Measurements from ENCODE around the gene FUCA1.
"Not testable (repeated sequence)": the region's sequence is repeated elsewhere in the genome, so short reads cannot be mapped to it uniquely, and the experiment has no call there.

FUCA1 gene

GRCh38 chr1:23867895-23868556 is at the start of gene FUCA1:
Gene FUCA1 (minus strand): TSS chr1:23868290. CDS start chr1:23868286, 4 bp downstream.
- DNase-seq (ENCODE audit: low read depth): peak; percentile 23

- DNase-seq (ENCODE audit: low read depth): no peak
These were observed 48.4 kb upstream of the FUCA1 start for GRCh38 chr1:23916209-23917131.

- DNase-seq (ENCODE audit: low read depth): no peak
These were observed 47.4 kb upstream of the FUCA1 start for GRCh38 chr1:23915466-23915865.

- no peak for DNase-seq (ENCODE audit: low read depth)
These were observed 46.8 kb upstream of the FUCA1 start for GRCh38 chr1:23914921-23915320.

GRCh38 chr1:23913212-23913880 is 45.3 kb upstream of the FUCA1 start, which contains the start of gene CNR2:
Gene CNR2 (minus strand): TSS chr1:23913362. CDS start chr1:23875617, 37,745 bp downstream.
- no peak for DNase-seq (ENCODE audit: low read depth)

GRCh38 chr1:23911921-23912320 is 43.8 kb upstream of the FUCA1 start:
- DNase-seq (ENCODE audit: low read depth): no peak

- DNase-seq (ENCODE audit: low read depth): no peak
These were observed 42.6 kb upstream of the FUCA1 start for GRCh38 chr1:23910553-23911246.

- no peak for DNase-seq (ENCODE audit: low read depth)
These were observed 42.1 kb upstream of the FUCA1 start for GRCh38 chr1:23910144-23910543.

- DNase-seq (ENCODE audit: low read depth): no peak
These were observed 41.3 kb upstream of the FUCA1 start for GRCh38 chr1:23909412-23909811.

- DNase-seq (ENCODE audit: low read depth): no peak
These were observed 40.6 kb upstream of the FUCA1 start for GRCh38 chr1:23908453-23909341.

- no peak for DNase-seq (ENCODE audit: low read depth)
These were observed 38.6 kb upstream of the FUCA1 start for GRCh38 chr1:23906731-23907130.

GRCh38 chr1:23905461-23906025 is 37.5 kb upstream of the FUCA1 start:
- DNase-seq (ENCODE audit: low read depth): no peak

- no peak for DNase-seq (ENCODE audit: low read depth)
These were observed 36.8 kb upstream of the FUCA1 start for GRCh38 chr1:23904748-23905357.

GRCh38 chr1:23903754-23904153 is 35.7 kb upstream of the FUCA1 start:
- no peak for DNase-seq (ENCODE audit: low read depth)

- DNase-seq (ENCODE audit: low read depth): no peak
These were observed 34.5 kb upstream of the FUCA1 start for GRCh38 chr1:23902321-23903278.

- not testable (repeated sequence) for DNase-seq (ENCODE audit: low read depth)
These were observed 31.9 kb upstream of the FUCA1 start for GRCh38 chr1:23900017-23900416.

GRCh38 chr1:23899070-23899469 is 31.0 kb upstream of the FUCA1 start:
- no peak for DNase-seq (ENCODE audit: low read depth)

GRCh38 chr1:23897083-23897482 is 29.0 kb upstream of the FUCA1 start:
- no peak for DNase-seq (ENCODE audit: low read depth)

GRCh38 chr1:23896491-23896890 is 28.4 kb upstream of the FUCA1 start:
- DNase-seq (ENCODE audit: low read depth): no peak

All from GM04503 (cell line).